H9 (cell line): ENCODE results near the gene CROT. TPM values are rescaled to one million over a fixed set of nuclear protein-coding genes. Genes with fewer than 3 reads are reported as not detected.

Source experiments
- DNase-seq: peaks from one replicate; pipeline ENCODE4 v3.0.0-alpha.2; 2017
- H2AFZ ChIP-seq: one replicate; pipeline ENCODE4 v1.6.1; 2013; ENCODE audit warnings: mild to moderate bottlenecking, low read length, control low read depth, moderate library complexity
- H2AK5ac ChIP-seq: 2 replicates; pipeline ENCODE4 v1.6.1; 2013; ENCODE audit warnings: low read length, control low read depth, mixed read lengths; ENCODE audit not compliant: insufficient read length
- H2BK120ac ChIP-seq: one replicate; pipeline ENCODE4 v1.6.1; 2013; ENCODE audit warnings: low read depth, mild to moderate bottlenecking, low read length, control low read depth, inconsistent platforms; ENCODE audit not compliant: poor library complexity, severe bottlenecking
- H2BK12ac ChIP-seq: 2 replicates; pipeline ENCODE4 v1.6.1; 2013; ENCODE audit warnings: low read length, control low read depth, mixed read lengths, low read depth; ENCODE audit not compliant: insufficient read length
- H2BK15ac ChIP-seq: 2 replicates; pipeline ENCODE4 v1.6.1; 2013; ENCODE audit warnings: low read depth, low read length, control low read depth
- H2BK20ac ChIP-seq: one replicate; pipeline ENCODE4 v1.6.1; 2013; ENCODE audit warnings: low read depth, mild to moderate bottlenecking, low read length, control low read depth, inconsistent platforms; ENCODE audit not compliant: poor library complexity, severe bottlenecking
- H2BK5ac ChIP-seq: 2 replicates; pipeline ENCODE4 v1.6.1; 2013; ENCODE audit warnings: low read length, control low read depth, mixed read lengths; ENCODE audit not compliant: insufficient read length
- H3K14ac ChIP-seq: 2 replicates; pipeline ENCODE4 v1.6.1; 2013; ENCODE audit warnings: low read length, control low read depth; ENCODE audit not compliant: insufficient read depth
- H3K18ac ChIP-seq: 2 replicates; pipeline ENCODE4 v1.6.1; 2013; ENCODE audit warnings: low read depth, mild to moderate bottlenecking, mixed read lengths, low read length, control low read depth; ENCODE audit not compliant: insufficient read length
- H3K23ac ChIP-seq: 2 replicates; pipeline ENCODE4 v1.6.1; 2013; ENCODE audit warnings: low read length, control low read depth, mixed read lengths, low read depth; ENCODE audit not compliant: insufficient read length
- H3K23me2 ChIP-seq: 2 replicates; pipeline ENCODE4 v1.6.1; 2013; ENCODE audit warnings: low read depth, mild to moderate bottlenecking, mixed read lengths, low read length, control low read depth; ENCODE audit not compliant: insufficient read length, poor library complexity, severe bottlenecking
- H3K27ac ChIP-seq: 2 replicates; pipeline ENCODE4 v1.5.1; 2013; ENCODE audit warnings: low read length, control low read depth, mixed read lengths, low read depth; ENCODE audit not compliant: insufficient read length
- H3K27me3 ChIP-seq: 2 replicates; pipeline ENCODE4 v1.6.1; 2013; ENCODE audit warnings: low read length, control low read depth, inconsistent platforms; ENCODE audit not compliant: insufficient read depth
- H3K4ac ChIP-seq: 2 replicates; pipeline ENCODE4 v1.6.1; 2013; ENCODE audit warnings: low read depth, mild to moderate bottlenecking, control low read depth, inconsistent platforms, low read length, moderate library complexity
- H3K4me1 ChIP-seq: 2 replicates; pipeline ENCODE4 v1.6.1; 2013; ENCODE audit warnings: low read length, control low read depth, inconsistent platforms; ENCODE audit not compliant: insufficient read depth
- H3K4me2 ChIP-seq: 2 replicates; pipeline ENCODE4 v1.6.1; 2013; ENCODE audit warnings: low read length, control low read depth, mixed read lengths; ENCODE audit not compliant: insufficient read length, insufficient read depth
- H3K56ac ChIP-seq: 2 replicates; pipeline ENCODE4 v1.6.1; 2013; ENCODE audit warnings: low read depth, mild to moderate bottlenecking, mixed read lengths, low read length, control low read depth; ENCODE audit not compliant: insufficient read length
- H3K79me1 ChIP-seq: 2 replicates; pipeline ENCODE4 v1.6.1; 2013; ENCODE audit warnings: low read depth, mild to moderate bottlenecking, moderate library complexity, low read length, control low read depth, inconsistent platforms; ENCODE audit not compliant: insufficient read depth, poor library complexity, severe bottlenecking
- H3K79me2 ChIP-seq: 2 replicates; pipeline ENCODE4 v1.6.1; 2013; ENCODE audit warnings: low read length, control low read depth, inconsistent platforms; ENCODE audit not compliant: insufficient read depth
- H3K9ac ChIP-seq: 2 replicates; pipeline ENCODE4 v1.6.1; 2013; ENCODE audit warnings: low read length, control low read depth, mixed read lengths; ENCODE audit not compliant: insufficient read length; ENCODE audit errors: extremely low read depth
- H3K9me3 ChIP-seq: one replicate; pipeline ENCODE4 v1.6.1; 2013; ENCODE audit warnings: low read depth, low read length, inconsistent platforms; ENCODE audit not compliant: control insufficient read depth
- H3T11ph ChIP-seq: one replicate; pipeline ENCODE4 v1.6.1; 2013; ENCODE audit warnings: mild to moderate bottlenecking, low read length, control low read depth, inconsistent platforms
- H4K20me1 ChIP-seq: one replicate; pipeline ENCODE4 v1.6.1; 2013; ENCODE audit not compliant: control insufficient read depth, insufficient read length, insufficient read depth
- H4K5ac ChIP-seq: 2 replicates; pipeline ENCODE4 v1.6.1; 2013; ENCODE audit warnings: low read depth, mild to moderate bottlenecking, mixed read lengths, low read length, control low read depth; ENCODE audit not compliant: insufficient read length
- H4K8ac ChIP-seq: replicated peaks from 2 replicates; pipeline ENCODE4 v1.6.1; 2013; ENCODE audit warnings: low read length, control low read depth, mixed read lengths, low read depth; ENCODE audit not compliant: insufficient read length
- H4K91ac ChIP-seq: 2 replicates; pipeline ENCODE4 v1.6.1; 2013; ENCODE audit warnings: low read depth, mild to moderate bottlenecking, moderate library complexity, mixed read lengths, low read length, control low read depth; ENCODE audit not compliant: insufficient read length
- H3K27ac Mint-ChIP-seq, 3 experiments: 2 replicates in 2 of 3; 3 replicates in 1 of 3; pipeline ENCODE4 v1.8.0; 2020 to 2021; ENCODE audit warnings: mixed read lengths in 3 of 3, mild to moderate bottlenecking in 1 of 3, moderate library complexity in 1 of 3
- H3K27me3 Mint-ChIP-seq: 2 replicates; pipeline ENCODE4 v1.8.0; 2021; ENCODE audit warnings: low read depth, mild to moderate bottlenecking, moderate library complexity, mixed read lengths
- H3K36me3 Mint-ChIP-seq, 3 experiments: 2 replicates in 2 of 3; 3 replicates in 1 of 3; pipeline ENCODE4 v1.8.0; 2020 to 2021; ENCODE audit warnings: low read depth in 3 of 3, mixed read lengths in 3 of 3; ENCODE audit not compliant: insufficient read depth in 1 of 3
- H3K4me1 Mint-ChIP-seq, 2 experiments: 2 replicates each; pipeline ENCODE4 v1.8.0; 2020; ENCODE audit warnings: mixed read lengths in 2 of 2
- H3K4me3 Mint-ChIP-seq, 2 experiments: 2 replicates in 1 of 2; 3 replicates in 1 of 2; pipeline ENCODE4 v1.8.0; 2020 to 2021; ENCODE audit warnings: mild to moderate bottlenecking in 2 of 2, mixed read lengths in 2 of 2, moderate library complexity in 1 of 2
- H3K9me3 Mint-ChIP-seq, 2 experiments: 2 replicates in 1 of 2; 3 replicates in 1 of 2; pipeline ENCODE4 v1.8.0; 2020; ENCODE audit warnings: mild to moderate bottlenecking in 2 of 2, mixed read lengths in 2 of 2, moderate library complexity in 1 of 2
- WGBS: extraction: QIAGEN DNeasy Blood & Tissue Kit; methylation state at CpG from one replicate; pipeline ENCODE4 v1.1.7; 2013; ENCODE audit warnings: missing lambda C conversion rate, low lambda C conversion rate, mixed read lengths; ENCODE audit not compliant: insufficient read length; ENCODE audit errors: extremely low coverage; 5-methylcytosine and 5-hydroxymethylcytosine counted together
- total RNA-seq: library from RNA; stranded (reverse); gene quantifications from 2 replicates; pipeline ENCODE4 v1.2.1, GENCODE V29; 2021
- TF ChIP-seq, protein P1 (sequence below): fragments of 200-600 bp; sonication (generic); conservative IDR thresholded peaks from 3 replicates; pipeline ENCODE4 v1.8.0; 2021; ENCODE audit warnings: antibody characterized with exemption, mild to moderate bottlenecking

The CROT gene
- total RNA-seq, 1 experiment from 2014 or later, result 6.0 TPM

DNA sequence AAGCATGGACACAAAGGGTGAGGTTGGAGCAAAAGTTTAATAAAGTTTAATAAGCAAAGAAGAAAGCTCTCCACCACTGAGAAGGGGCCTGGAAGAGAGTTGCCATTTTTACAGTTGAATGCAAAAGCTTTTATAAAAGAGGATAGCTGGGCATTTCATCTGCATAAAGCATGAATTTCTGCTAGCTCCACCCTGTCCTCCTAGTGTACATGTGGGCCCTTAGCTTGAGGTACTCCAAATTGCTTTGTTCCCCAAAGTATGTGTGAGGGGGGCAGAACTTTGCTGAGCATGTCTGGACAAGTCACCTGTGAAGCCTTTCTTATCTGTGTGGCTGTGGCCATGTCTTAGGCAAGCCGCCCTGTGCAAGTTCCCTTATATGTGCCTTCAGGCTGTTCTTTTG is 22.6 kb upstream of the CROT start:
- no peaks in the 10 kb centered on the region for H3K27me3 ChIP-seq
- Mint-ChIP-seq H3K4me1 (peaks cover 6% of the 10 kb centered on the region in 2 experiments; a peak in 2 of 4 replicates), H3K27me3 (no peaks in the 10 kb centered on the region), H3K9me3 (peaks cover 38 to 52% of the 10 kb centered on the region in 2 experiments), H3K4me3 (no peak overlapping the region), H3K36me3 (peaks cover 15 to 49% (median 42%) of the 10 kb centered on the region in 3 experiments), H3K27ac (no peak overlapping the region)
- no peak overlapping the region for H2BK5ac ChIP-seq
- no peaks in the 10 kb centered on the region for H3K79me1 ChIP-seq
- no peaks in the 10 kb centered on the region for H3K4me1 ChIP-seq
- H3K14ac ChIP-seq, result no peak overlapping the region
- no peak overlapping the region for H3K18ac ChIP-seq
- DNase-seq, result no peak
- H2AFZ ChIP-seq, result no peak overlapping the region
- H3K4me2 ChIP-seq, result no peak overlapping the region
- H3K27ac ChIP-seq, result no peak overlapping the region
- no peaks in the 10 kb centered on the region for H4K20me1 ChIP-seq
- no peaks in the 10 kb centered on the region for H3K79me2 ChIP-seq
- no peak overlapping the region for H2BK20ac ChIP-seq
- H3K23ac ChIP-seq, result no peak overlapping the region
- no peak overlapping the region for H3K9ac ChIP-seq
- H3T11ph ChIP-seq, result no peak overlapping the region
- H4K91ac ChIP-seq, result no peak overlapping the region
- H2BK120ac ChIP-seq, result no peak overlapping the region
- no peak overlapping the region for H2AK5ac ChIP-seq
- no peak overlapping the region for H3K56ac ChIP-seq
- no peak overlapping the region for H4K8ac ChIP-seq
- H2BK12ac ChIP-seq, result no peak overlapping the region
- no peak overlapping the region for H4K5ac ChIP-seq
- no peaks in the 10 kb centered on the region for H3K23me2 ChIP-seq
- H2BK15ac ChIP-seq, result no peak overlapping the region
- peaks cover 14% of the 10 kb centered on the region for H3K9me3 ChIP-seq
- TF ChIP-seq, protein P1, sequence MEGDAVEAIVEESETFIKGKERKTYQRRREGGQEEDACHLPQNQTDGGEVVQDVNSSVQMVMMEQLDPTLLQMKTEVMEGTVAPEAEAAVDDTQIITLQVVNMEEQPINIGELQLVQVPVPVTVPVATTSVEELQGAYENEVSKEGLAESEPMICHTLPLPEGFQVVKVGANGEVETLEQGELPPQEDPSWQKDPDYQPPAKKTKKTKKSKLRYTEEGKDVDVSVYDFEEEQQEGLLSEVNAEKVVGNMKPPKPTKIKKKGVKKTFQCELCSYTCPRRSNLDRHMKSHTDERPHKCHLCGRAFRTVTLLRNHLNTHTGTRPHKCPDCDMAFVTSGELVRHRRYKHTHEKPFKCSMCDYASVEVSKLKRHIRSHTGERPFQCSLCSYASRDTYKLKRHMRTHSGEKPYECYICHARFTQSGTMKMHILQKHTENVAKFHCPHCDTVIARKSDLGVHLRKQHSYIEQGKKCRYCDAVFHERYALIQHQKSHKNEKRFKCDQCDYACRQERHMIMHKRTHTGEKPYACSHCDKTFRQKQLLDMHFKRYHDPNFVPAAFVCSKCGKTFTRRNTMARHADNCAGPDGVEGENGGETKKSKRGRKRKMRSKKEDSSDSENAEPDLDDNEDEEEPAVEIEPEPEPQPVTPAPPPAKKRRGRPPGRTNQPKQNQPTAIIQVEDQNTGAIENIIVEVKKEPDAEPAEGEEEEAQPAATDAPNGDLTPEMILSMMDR, result no peak
- H3K4ac ChIP-seq, result no peak overlapping the region
- WGBS, result no CpG with 5 or more reads among the region's 1 CpG
